ENCODE results near the gene ITPR1.

ITPR1 gene

DNA sequence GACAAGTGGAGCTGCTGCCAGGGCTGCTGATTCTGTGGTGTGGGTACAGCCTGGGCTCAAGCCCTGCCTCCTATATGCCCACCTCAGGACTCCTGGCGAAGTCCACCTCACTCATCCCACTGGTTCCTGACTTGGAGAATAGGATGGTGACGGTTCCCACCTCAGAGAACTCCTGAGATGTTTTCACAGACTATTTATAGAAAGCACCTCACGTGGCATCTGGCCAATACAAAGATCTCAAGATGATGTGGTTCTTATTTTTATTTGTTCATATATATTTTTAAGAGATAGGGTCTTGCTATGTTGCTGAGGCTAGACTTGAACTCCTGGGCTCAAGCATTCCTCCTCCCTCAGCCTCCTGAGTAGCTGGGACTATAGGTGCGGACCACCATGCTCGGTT lies 249.2 kb downstream of the ITPR1 start:
- TF ChIP-seq, protein P1, sequence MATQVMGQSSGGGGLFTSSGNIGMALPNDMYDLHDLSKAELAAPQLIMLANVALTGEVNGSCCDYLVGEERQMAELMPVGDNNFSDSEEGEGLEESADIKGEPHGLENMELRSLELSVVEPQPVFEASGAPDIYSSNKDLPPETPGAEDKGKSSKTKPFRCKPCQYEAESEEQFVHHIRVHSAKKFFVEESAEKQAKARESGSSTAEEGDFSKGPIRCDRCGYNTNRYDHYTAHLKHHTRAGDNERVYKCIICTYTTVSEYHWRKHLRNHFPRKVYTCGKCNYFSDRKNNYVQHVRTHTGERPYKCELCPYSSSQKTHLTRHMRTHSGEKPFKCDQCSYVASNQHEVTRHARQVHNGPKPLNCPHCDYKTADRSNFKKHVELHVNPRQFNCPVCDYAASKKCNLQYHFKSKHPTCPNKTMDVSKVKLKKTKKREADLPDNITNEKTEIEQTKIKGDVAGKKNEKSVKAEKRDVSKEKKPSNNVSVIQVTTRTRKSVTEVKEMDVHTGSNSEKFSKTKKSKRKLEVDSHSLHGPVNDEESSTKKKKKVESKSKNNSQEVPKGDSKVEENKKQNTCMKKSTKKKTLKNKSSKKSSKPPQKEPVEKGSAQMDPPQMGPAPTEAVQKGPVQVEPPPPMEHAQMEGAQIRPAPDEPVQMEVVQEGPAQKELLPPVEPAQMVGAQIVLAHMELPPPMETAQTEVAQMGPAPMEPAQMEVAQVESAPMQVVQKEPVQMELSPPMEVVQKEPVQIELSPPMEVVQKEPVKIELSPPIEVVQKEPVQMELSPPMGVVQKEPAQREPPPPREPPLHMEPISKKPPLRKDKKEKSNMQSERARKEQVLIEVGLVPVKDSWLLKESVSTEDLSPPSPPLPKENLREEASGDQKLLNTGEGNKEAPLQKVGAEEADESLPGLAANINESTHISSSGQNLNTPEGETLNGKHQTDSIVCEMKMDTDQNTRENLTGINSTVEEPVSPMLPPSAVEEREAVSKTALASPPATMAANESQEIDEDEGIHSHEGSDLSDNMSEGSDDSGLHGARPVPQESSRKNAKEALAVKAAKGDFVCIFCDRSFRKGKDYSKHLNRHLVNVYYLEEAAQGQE (IDR thresholded peaks at IDR 0.05; ENCODE audit: insufficient read depth in 1 of 2, low read depth in 2 of 2, low read length in 2 of 2), result no peak
- no peak for TF ChIP-seq SIN3A (IDR thresholded peaks at IDR 0.05; ENCODE audit: borderline replicate concordance, insufficient read depth, low read length)
- TF ChIP-seq TAF1 (IDR thresholded peaks at IDR 0.05; ENCODE audit: borderline replicate concordance, insufficient read depth, low read length), result no peak
- no peak for TF ChIP-seq POLR2AphosphoS5 (IDR thresholded peaks at IDR 0.05; ENCODE audit: low read depth, low read length)
- TF ChIP-seq FOXP2 (optimal IDR thresholded peaks at IDR 0.05; ENCODE audit: borderline replicate concordance, extremely low read depth, extremely low read length, insufficient read depth), result no peak

DNA sequence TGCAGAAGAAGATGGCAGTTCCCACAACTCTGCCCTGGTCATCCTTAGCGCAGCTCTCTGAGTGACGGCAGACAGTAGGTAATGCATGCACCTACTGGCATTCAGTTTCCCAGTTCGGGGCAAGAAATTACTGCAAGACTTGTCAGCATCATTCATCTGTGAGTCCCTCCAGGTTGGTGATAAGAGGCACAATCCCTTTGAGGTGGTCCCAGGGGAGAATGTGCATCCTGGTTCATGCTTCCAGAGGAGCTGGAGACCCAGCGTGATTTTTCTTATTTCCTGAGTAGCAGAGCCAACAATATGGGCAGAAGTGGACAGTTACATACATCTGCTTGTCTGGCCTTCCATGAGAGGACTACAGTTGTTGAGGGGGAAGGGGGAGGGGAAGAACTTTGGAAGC lies 250.2 kb downstream of the ITPR1 start:
- TF ChIP-seq POLR2AphosphoS5 (IDR thresholded peaks at IDR 0.05; ENCODE audit: low read depth, low read length), result no peak
- no peak for TF ChIP-seq SIN3A (IDR thresholded peaks at IDR 0.05; ENCODE audit: borderline replicate concordance, insufficient read depth, low read length)

DNA sequence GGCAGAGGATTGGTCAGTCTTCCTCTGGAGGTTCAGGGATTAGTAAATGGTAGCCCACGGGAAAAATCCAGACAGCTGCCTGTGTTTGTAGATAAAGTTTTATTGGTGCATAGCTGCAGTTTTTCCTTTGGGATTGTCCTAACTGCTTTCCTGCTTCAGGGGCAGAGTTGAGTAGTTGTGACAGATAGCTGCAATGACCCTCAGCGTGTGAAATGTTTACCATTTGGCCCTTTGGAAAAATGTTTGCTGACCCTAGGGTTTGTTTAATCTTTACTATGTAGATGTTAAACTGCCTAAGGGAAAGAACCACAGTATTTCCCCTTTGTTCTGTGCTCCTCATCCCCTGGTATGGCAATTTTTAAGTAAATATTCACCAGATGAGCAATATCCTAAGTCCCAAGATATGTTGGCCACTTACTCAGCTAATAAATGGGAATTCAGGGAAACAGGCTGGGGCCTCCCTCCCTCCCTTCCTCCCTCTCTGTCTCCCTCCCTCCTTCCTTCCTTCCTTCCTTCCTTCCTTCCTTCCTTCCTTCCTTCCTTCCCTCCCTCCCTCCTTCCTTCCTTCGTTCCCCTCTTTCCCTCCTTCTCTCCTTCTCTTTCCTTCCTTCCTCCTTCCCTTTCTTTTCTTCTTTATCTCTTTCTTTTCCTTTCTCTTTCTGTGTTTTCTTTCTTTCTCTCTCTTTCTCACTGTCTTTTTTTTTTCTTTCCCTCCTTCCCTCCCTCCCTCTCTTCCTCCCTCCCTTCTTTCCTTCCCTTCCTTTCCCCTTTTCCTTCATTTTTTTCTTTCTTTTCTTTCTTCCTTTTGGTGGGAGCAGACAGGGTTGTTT lies 251.5 kb downstream of the ITPR1 start:
- no peak for TF ChIP-seq TAF1 (IDR thresholded peaks at IDR 0.05; ENCODE audit: borderline replicate concordance, insufficient read depth, low read length)
- TF ChIP-seq POLR2AphosphoS5 (IDR thresholded peaks at IDR 0.05; ENCODE audit: low read depth, low read length), result no peak
- no peak for TF ChIP-seq SIN3A (IDR thresholded peaks at IDR 0.05; ENCODE audit: borderline replicate concordance, insufficient read depth, low read length)
- TF ChIP-seq, protein P1 (IDR thresholded peaks at IDR 0.05; ENCODE audit: insufficient read depth in 1 of 2, low read depth in 2 of 2, low read length in 2 of 2), result no peak
- no peak for TF ChIP-seq FOXP2 (optimal IDR thresholded peaks at IDR 0.05; ENCODE audit: borderline replicate concordance, extremely low read depth, extremely low read length, insufficient read depth)

DNA sequence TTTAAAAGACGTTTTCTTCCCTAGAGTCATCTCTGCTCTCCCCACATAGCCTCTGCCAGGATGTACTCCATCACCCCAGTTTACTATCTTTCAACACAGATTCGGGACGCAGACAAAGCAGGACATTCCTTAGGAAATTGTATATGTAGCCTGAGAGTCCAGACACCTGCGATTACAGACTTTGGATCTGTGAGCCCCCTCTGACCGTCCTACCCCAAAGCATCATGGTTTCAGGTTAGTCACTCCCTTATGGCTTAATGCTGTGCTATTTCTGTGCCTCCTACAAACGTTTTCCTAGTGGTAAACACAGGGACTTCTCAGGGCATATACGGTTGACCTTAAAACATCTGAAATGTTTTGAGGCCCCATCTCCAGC lies 252.1 kb downstream of the ITPR1 start:
- TF ChIP-seq, protein P1 (IDR thresholded peaks at IDR 0.05; ENCODE audit: insufficient read depth in 1 of 2, low read depth in 2 of 2, low read length in 2 of 2), result no peak
- no peak for TF ChIP-seq POLR2AphosphoS5 (IDR thresholded peaks at IDR 0.05; ENCODE audit: low read depth, low read length)
- no peak for TF ChIP-seq SIN3A (IDR thresholded peaks at IDR 0.05; ENCODE audit: borderline replicate concordance, insufficient read depth, low read length)
- TF ChIP-seq FOXP2 (optimal IDR thresholded peaks at IDR 0.05; ENCODE audit: borderline replicate concordance, extremely low read depth, extremely low read length, insufficient read depth), result no peak
- no peak for TF ChIP-seq TAF1 (IDR thresholded peaks at IDR 0.05; ENCODE audit: borderline replicate concordance, insufficient read depth, low read length)

DNA sequence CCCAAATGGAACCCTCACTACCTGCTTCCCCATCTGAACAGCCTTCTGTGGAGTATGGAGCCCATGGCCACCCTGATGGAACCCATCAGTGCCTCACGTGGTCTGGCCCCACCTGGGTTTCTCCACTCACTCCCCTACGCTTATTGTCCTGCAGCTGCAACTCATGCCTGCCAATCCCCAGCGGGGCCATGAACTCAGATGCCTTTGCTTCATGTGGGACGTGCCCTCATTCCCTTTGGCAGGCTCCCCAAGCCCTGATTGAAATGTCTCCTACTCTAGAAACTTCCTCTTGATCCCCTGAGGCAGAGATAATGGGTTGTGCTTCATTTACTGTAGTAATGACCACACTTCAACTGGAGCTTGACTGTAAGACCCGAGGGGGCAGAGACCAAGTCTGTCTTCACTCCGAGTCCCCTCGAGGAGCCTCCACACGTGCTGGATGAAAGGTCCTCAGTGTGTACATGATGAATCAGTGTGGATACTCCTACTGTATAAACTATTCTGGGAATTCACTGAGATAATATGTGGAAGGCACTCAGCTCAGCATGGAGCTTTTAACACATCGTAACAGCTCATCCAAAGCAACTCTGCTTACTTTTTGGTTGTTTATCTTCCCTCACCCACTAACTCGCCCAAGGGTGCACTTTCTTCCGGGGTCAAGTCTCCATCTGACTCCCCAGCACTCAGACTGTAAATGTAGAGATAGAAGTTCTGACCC lies 253.3 kb downstream of the ITPR1 start:
- TF ChIP-seq SIN3A (IDR thresholded peaks at IDR 0.05; ENCODE audit: borderline replicate concordance, insufficient read depth, low read length) (no peak), TAF1 (IDR thresholded peaks at IDR 0.05; ENCODE audit: borderline replicate concordance, insufficient read depth, low read length) (no peak), POLR2AphosphoS5 (IDR thresholded peaks at IDR 0.05; ENCODE audit: low read depth, low read length) (no peak), FOXP2 (optimal IDR thresholded peaks at IDR 0.05; ENCODE audit: borderline replicate concordance, extremely low read depth, extremely low read length, insufficient read depth) (no peak)
- TF ChIP-seq, protein P1 (IDR thresholded peaks at IDR 0.05; ENCODE audit: insufficient read depth in 1 of 2, low read depth in 2 of 2, low read length in 2 of 2), result no peak

All from PFSK-1 (cell line).